ENCODE results near the gene FHL1.

- TF ChIP-seq CTCF (IDR thresholded peaks at IDR 0.05) (no peak), EP300 (IDR thresholded peaks at IDR 0.05) (no peak)
Measured at GRCh38 chrX:136255541-136255940, 108.2 kb downstream of the FHL1 start.

All from sigmoid colon (tissue), 4 donors.